Smooth muscle cell (in vitro differentiated cells): ENCODE results near the gene PI16. TPM values are rescaled to one million over a fixed set of nuclear protein-coding genes. Genes with fewer than 3 reads are reported as not detected.

Source experiments
- DNase-seq: peaks from one replicate; lab custom pipeline; 2025; ENCODE audit not compliant: unreplicated experiment; lab: John Stamatoyannopoulos, UW
- H2AFZ ChIP-seq: fragments of 200-600 bp; sonication (generic); 2 replicates; pipeline ENCODE4 v1.6.0; 2016; ENCODE audit warnings: antibody characterized with exemption, low read depth, mild to moderate bottlenecking
- H3F3A ChIP-seq: fragments of 200-600 bp; sonication (generic); 2 replicates; pipeline ENCODE4 v1.6.0; 2017; ENCODE audit warnings: antibody characterized with exemption, low read depth
- H3K27ac ChIP-seq: fragments of 200-600 bp; sonication (generic); 2 replicates; pipeline ENCODE4 v1.5.1; 2016; ENCODE audit warnings: low read depth, mild to moderate bottlenecking
- H3K27me3 ChIP-seq: fragments of 200-600 bp; sonication (generic); 2 replicates; pipeline ENCODE4 v1.6.1; 2016; ENCODE audit warnings: low read depth, mild to moderate bottlenecking
- H3K36me3 ChIP-seq: fragments of 200-600 bp; sonication (generic); 2 replicates; pipeline ENCODE4 v1.5.1; 2016; ENCODE audit warnings: low read depth
- H3K4me1 ChIP-seq: fragments of 200-600 bp; sonication (generic); 2 replicates; pipeline ENCODE4 v1.5.1; 2016; ENCODE audit warnings: low read depth
- H3K4me2 ChIP-seq: fragments of 200-600 bp; sonication (generic); 2 replicates; pipeline ENCODE4 v1.6.0; 2016; ENCODE audit warnings: mild to moderate bottlenecking
- H3K4me3 ChIP-seq: fragments of 200-600 bp; sonication (generic); 2 replicates; pipeline ENCODE4 v1.5.1; 2016; ENCODE audit warnings: mild to moderate bottlenecking
- H3K79me2 ChIP-seq: fragments of 200-600 bp; sonication (generic); 2 replicates; pipeline ENCODE4 v1.6.0; 2016; ENCODE audit warnings: low read depth, mild to moderate bottlenecking
- H3K9ac ChIP-seq: fragments of 200-600 bp; sonication (generic); 2 replicates; pipeline ENCODE4 v1.6.0; 2016; ENCODE audit warnings: low read depth
- H3K9me3 ChIP-seq: fragments of 200-600 bp; sonication (generic); replicated peaks from 2 replicates; pipeline ENCODE4 v1.5.1; 2016; ENCODE audit warnings: low read depth
- H4K20me1 ChIP-seq: fragments of 200-600 bp; sonication (generic); 2 replicates; pipeline ENCODE4 v1.6.0; 2016; ENCODE audit warnings: low read depth
- CTCF ChIP-seq: fragments of 200-600 bp; sonication (generic); IDR thresholded peaks from 2 replicates; pipeline ENCODE4 v1.5.1; 2017; ENCODE audit warnings: borderline replicate concordance, mild to moderate bottlenecking, antibody characterized with exemption; ENCODE audit not compliant: insufficient read depth, poor library complexity, severe bottlenecking
- WGBS: methylation state at CpG from one replicate; pipeline ENCODE4 v1.1.7; 2016; ENCODE audit warnings: low lambda C conversion rate; 5-methylcytosine and 5-hydroxymethylcytosine counted together
- polyA plus RNA-seq: library from polyadenylated mRNA; unstranded; fragments of >200 nt; fragmentation: Nextera tagmentation; extraction: Ambion mirVana; gene quantifications from 2 replicates; pipeline ENCODE4 v1.2.1, GENCODE V29; 2016
- total RNA-seq: library from RNA; depleted of rRNA; stranded (reverse); fragments of >200 nt; gene quantifications from 2 replicates; pipeline ENCODE4 v1.2.3, GENCODE V29; 2014

PI16 gene
- total and polyA plus RNA-seq, 2 experiments from 2014 or later: 1.2 to 9.6 TPM

GRCh38 chr6:36964349-36964748 lies 9.8 kb downstream of the PI16 start:
- peaks cover 5% of the 10 kb centered on the region for H4K20me1 ChIP-seq
- no peak overlapping the region for H3K9ac ChIP-seq
- DNase-seq: no peak
- no peak overlapping the region for H3K27ac ChIP-seq
- 82% methylated on average over 6 of the region's 6 CpGs for WGBS
- no peaks in the 10 kb centered on the region for H3K9me3 ChIP-seq
- no peak overlapping the region for H2AFZ ChIP-seq
- no peak for TF ChIP-seq CTCF
- H3K4me3 ChIP-seq: no peak overlapping the region
- H3K27me3 ChIP-seq: no peaks in the 10 kb centered on the region
- H3K79me2 ChIP-seq: no peaks in the 10 kb centered on the region
- peaks cover 11% of the 10 kb centered on the region for H3K36me3 ChIP-seq
- no peak overlapping the region for H3K4me2 ChIP-seq
- no peaks in the 10 kb centered on the region for H3K4me1 ChIP-seq
- H3F3A ChIP-seq: peaks cover 8% of the 10 kb centered on the region

- 90% methylated on average over 4 of the region's 4 CpGs for WGBS
- no peak overlapping the region for H3K4me2 ChIP-seq
- peaks cover 5% of the 10 kb centered on the region for H4K20me1 ChIP-seq
- no peak overlapping the region for H3K4me3 ChIP-seq
- H3K36me3 ChIP-seq: peaks cover 11% of the 10 kb centered on the region
- H3F3A ChIP-seq: peaks cover 8% of the 10 kb centered on the region
- H3K27me3 ChIP-seq: no peaks in the 10 kb centered on the region
- H3K27ac ChIP-seq: no peak overlapping the region
- H3K4me1 ChIP-seq: no peaks in the 10 kb centered on the region
- no peak overlapping the region for H3K9ac ChIP-seq
- no peaks in the 10 kb centered on the region for H3K9me3 ChIP-seq
- no peaks in the 10 kb centered on the region for H3K79me2 ChIP-seq
- DNase-seq: no peak
- no peak overlapping the region for H2AFZ ChIP-seq
- TF ChIP-seq CTCF: no peak
Observed at GRCh38 chr6:36964908-36965307, 10.4 kb downstream of the PI16 start.

- WGBS: 95% methylated on average over 3 of the region's 3 CpGs
- no peaks in the 10 kb centered on the region for H3K79me2 ChIP-seq
- H3K4me1 ChIP-seq: no peaks in the 10 kb centered on the region
- H4K20me1 ChIP-seq: peaks cover 23% of the 10 kb centered on the region
- H3K36me3 ChIP-seq: peaks cover 11% of the 10 kb centered on the region
- peaks cover 14% of the 10 kb centered on the region for H3F3A ChIP-seq
- no peak overlapping the region for H3K9ac ChIP-seq
- no peak for DNase-seq
- H2AFZ ChIP-seq: no peak overlapping the region
- no peak overlapping the region for H3K4me3 ChIP-seq
- no peak overlapping the region for H3K27ac ChIP-seq
- H3K27me3 ChIP-seq: no peaks in the 10 kb centered on the region
- TF ChIP-seq CTCF: no peak
- H3K9me3 ChIP-seq: no peaks in the 10 kb centered on the region
- no peak overlapping the region for H3K4me2 ChIP-seq
Observed at GRCh38 chr6:36967301-36967700, 12.8 kb downstream of the PI16 start.

GRCh38 chr6:36967757-36968156 lies 13.2 kb downstream of the PI16 start:
- H3F3A ChIP-seq: peaks cover 14% of the 10 kb centered on the region
- no peaks in the 10 kb centered on the region for H3K79me2 ChIP-seq
- H3K9ac ChIP-seq: no peak overlapping the region
- H2AFZ ChIP-seq: no peak overlapping the region
- 91% methylated on average over 4 of the region's 4 CpGs for WGBS
- no peak for DNase-seq
- no peak overlapping the region for H3K27ac ChIP-seq
- no peak overlapping the region for H3K4me3 ChIP-seq
- no peaks in the 10 kb centered on the region for H3K27me3 ChIP-seq
- peaks cover 11% of the 10 kb centered on the region for H3K36me3 ChIP-seq
- no peaks in the 10 kb centered on the region for H3K4me1 ChIP-seq
- H4K20me1 ChIP-seq: peaks cover 25% of the 10 kb centered on the region
- no peak overlapping the region for H3K4me2 ChIP-seq
- H3K9me3 ChIP-seq: no peaks in the 10 kb centered on the region
- TF ChIP-seq CTCF: no peak
